Measurements from ENCODE around the gene SOS1.
"Not testable (repeated sequence)": the region's sequence is repeated elsewhere in the genome, so short reads cannot be mapped to it uniquely, and the experiment has no call there.

SOS1 gene

DNA sequence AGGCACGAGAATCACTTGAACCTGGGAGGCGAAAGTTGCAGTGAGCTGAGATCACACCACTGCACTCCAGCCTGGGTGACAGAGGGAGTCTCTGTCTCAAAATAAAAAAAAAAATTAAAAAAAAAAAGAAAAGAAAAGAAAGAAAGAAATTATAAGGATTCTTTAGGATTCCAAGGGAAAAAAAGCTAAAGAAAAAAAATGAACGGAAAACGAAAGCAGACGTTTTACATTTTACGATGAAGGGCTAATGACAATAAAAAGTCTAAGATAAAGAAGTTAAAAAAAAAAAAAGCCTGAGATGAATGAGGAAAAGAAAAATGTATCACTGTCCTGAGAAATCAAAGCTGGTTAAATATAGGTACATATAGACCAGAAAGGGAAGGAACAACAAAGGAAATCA lies 58.5 kb downstream of the SOS1 start:
- Histone ChIP-seq H4K20me1 (ENCODE audit: insufficient read depth, low read length) (no peaks in the 10 kb centered on the region), H3K27ac (ENCODE audit: low read length) (no peak overlapping the region), H3K4me1 (ENCODE audit: low read length) (no peaks in the 10 kb centered on the region), H3K27me3 (ENCODE audit: low read depth, low read length) (no peaks in the 10 kb centered on the region), H3K79me2 (ENCODE audit: low read length) (no peaks in the 10 kb centered on the region), H3K9me3 (ENCODE audit: insufficient read depth, low read length) (no peaks in the 10 kb centered on the region), H3K9ac (ENCODE audit: low read length) (no peak overlapping the region), H3K4me3 (ENCODE audit: low read length) (no peak overlapping the region), H3K36me3 (replicated peaks; ENCODE audit: low read depth, low read length) (peaks cover 7% of the 10 kb centered on the region), H2AFZ (ENCODE audit: low read depth, low read length) (no peak overlapping the region), H3K4me2 (ENCODE audit: low read length) (no peak overlapping the region)
- TF ChIP-seq EZH2phosphoT487 (IDR thresholded peaks at IDR 0.05; ENCODE audit: low read depth) (no peak), CTCF (IDR thresholded peaks at IDR 0.05; ENCODE audit: low read depth, low read length) (no peak)

DNA sequence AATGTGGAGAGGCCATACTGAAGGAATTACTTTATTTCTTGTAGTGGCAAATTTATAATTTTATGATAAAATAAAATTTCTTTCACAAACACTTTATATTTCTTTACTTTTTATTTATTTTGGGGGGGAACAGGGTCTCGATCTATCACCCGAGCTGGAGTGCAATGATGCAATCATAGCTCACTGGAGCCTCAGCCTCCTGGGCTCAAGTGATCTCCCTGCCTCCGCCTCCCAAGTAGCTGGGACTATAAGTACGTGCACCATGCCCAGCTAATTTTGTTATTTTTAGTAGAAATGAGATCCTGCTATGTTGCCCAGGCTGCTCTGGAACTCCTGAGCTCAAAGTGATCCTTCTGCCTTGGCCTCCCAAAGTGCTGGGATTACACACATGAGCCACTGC lies 59.6 kb downstream of the SOS1 start:
- Histone ChIP-seq H3K79me2 (ENCODE audit: low read length) (no peaks in the 10 kb centered on the region), H3K4me3 (ENCODE audit: low read length) (no peak overlapping the region), H3K36me3 (replicated peaks; ENCODE audit: low read depth, low read length) (peaks cover 3% of the 10 kb centered on the region), H3K4me1 (ENCODE audit: low read length) (no peaks in the 10 kb centered on the region), H3K9ac (ENCODE audit: low read length) (no peak overlapping the region), H3K9me3 (ENCODE audit: insufficient read depth, low read length) (no peaks in the 10 kb centered on the region), H3K4me2 (ENCODE audit: low read length) (no peak overlapping the region), H3K27ac (ENCODE audit: low read length) (no peak overlapping the region), H2AFZ (ENCODE audit: low read depth, low read length) (no peak overlapping the region), H3K27me3 (ENCODE audit: low read depth, low read length) (no peaks in the 10 kb centered on the region), H4K20me1 (ENCODE audit: insufficient read depth, low read length) (no peaks in the 10 kb centered on the region)
- no peak for TF ChIP-seq CTCF (IDR thresholded peaks at IDR 0.05; ENCODE audit: low read depth, low read length)
- TF ChIP-seq EZH2phosphoT487 (IDR thresholded peaks at IDR 0.05; ENCODE audit: low read depth): no peak

DNA sequence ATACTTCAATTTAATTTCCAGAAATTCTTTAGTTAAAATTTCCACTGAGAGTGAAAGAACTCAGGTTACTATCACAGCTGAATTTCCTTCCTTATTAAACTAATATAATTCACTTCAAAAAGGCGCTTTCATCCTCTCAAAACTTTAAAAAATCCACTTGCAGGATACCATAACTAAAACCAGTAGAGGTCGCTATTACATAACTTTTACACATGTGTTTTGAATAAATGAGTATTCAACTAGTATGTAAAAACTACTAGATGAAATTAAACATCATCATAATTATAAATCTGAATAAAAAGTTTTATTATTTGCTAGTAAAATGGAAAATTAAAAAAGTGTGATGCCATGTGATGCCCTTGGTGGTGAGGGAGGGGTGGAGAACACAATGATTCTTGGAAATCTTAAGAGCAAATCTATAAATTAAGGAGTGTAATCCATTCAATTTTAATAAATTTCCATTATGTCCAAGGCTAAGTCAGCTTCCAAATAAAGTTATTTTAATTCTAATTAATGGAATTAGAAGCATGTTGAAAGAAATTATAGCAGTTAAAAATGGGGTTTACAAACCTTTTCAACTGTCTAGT lies 61.4 kb downstream of the SOS1 start:
- Histone ChIP-seq H3K4me2 (ENCODE audit: low read length) (no peak overlapping the region), H3K79me2 (ENCODE audit: low read length) (no peaks in the 10 kb centered on the region), H2AFZ (ENCODE audit: low read depth, low read length) (no peak overlapping the region), H3K4me1 (ENCODE audit: low read length) (no peaks in the 10 kb centered on the region), H3K4me3 (ENCODE audit: low read length) (no peak overlapping the region), H3K9me3 (ENCODE audit: insufficient read depth, low read length) (no peaks in the 10 kb centered on the region), H3K9ac (ENCODE audit: low read length) (no peak overlapping the region), H3K27ac (ENCODE audit: low read length) (no peak overlapping the region), H4K20me1 (ENCODE audit: insufficient read depth, low read length) (no peaks in the 10 kb centered on the region), H3K27me3 (ENCODE audit: low read depth, low read length) (no peaks in the 10 kb centered on the region), H3K36me3 (replicated peaks; ENCODE audit: low read depth, low read length) (no peaks in the 10 kb centered on the region)
- TF ChIP-seq EZH2phosphoT487 (IDR thresholded peaks at IDR 0.05; ENCODE audit: low read depth) (no peak), CTCF (IDR thresholded peaks at IDR 0.05; ENCODE audit: low read depth, low read length) (peak; percentile 88)

GRCh38 chr2:39058101-39058500 lies 62.8 kb downstream of the SOS1 start:
- H3K4me1 ChIP-seq (ENCODE audit: low read length): no peaks in the 10 kb centered on the region
- H3K4me2 ChIP-seq (ENCODE audit: low read length): no peak overlapping the region
- H3K27ac ChIP-seq (ENCODE audit: low read length): no peak overlapping the region
- H4K20me1 ChIP-seq (ENCODE audit: insufficient read depth, low read length): no peaks in the 10 kb centered on the region
- H3K4me3 ChIP-seq (ENCODE audit: low read length): no peak overlapping the region
- no peak overlapping the region for H3K9ac ChIP-seq (ENCODE audit: low read length)
- TF ChIP-seq CTCF (IDR thresholded peaks at IDR 0.05; ENCODE audit: low read depth, low read length) (no peak), EZH2phosphoT487 (IDR thresholded peaks at IDR 0.05; ENCODE audit: low read depth) (no peak)
- H3K9me3 ChIP-seq (ENCODE audit: insufficient read depth, low read length): no peaks in the 10 kb centered on the region
- H2AFZ ChIP-seq (ENCODE audit: low read depth, low read length): no peak overlapping the region
- H3K36me3 ChIP-seq (replicated peaks; ENCODE audit: low read depth, low read length): peaks cover 2% of the 10 kb centered on the region
- no peaks in the 10 kb centered on the region for H3K27me3 ChIP-seq (ENCODE audit: low read depth, low read length)
- H3K79me2 ChIP-seq (ENCODE audit: low read length): no peaks in the 10 kb centered on the region

GRCh38 chr2:39052665-39053064 lies 68.2 kb downstream of the SOS1 start:
- H3K4me3 ChIP-seq (ENCODE audit: low read length); H3K9ac ChIP-seq (ENCODE audit: low read length); H3K27me3 ChIP-seq (ENCODE audit: low read depth, low read length); H3K27ac ChIP-seq (ENCODE audit: low read length); H2AFZ ChIP-seq (ENCODE audit: low read depth, low read length); H3K79me2 ChIP-seq (ENCODE audit: low read length); H3K4me2 ChIP-seq (ENCODE audit: low read length); H4K20me1 ChIP-seq (ENCODE audit: insufficient read depth, low read length); H3K9me3 ChIP-seq (ENCODE audit: insufficient read depth, low read length); H3K4me1 ChIP-seq (ENCODE audit: low read length): not testable (repeated sequence)
- H3K36me3 ChIP-seq (replicated peaks; ENCODE audit: low read depth, low read length): peaks cover 12% of the 10 kb centered on the region

All from OCI-LY3 (cell line).